Panc1 (cell line): ENCODE data around the gene MX1.

Experiments used
- CTCF ChIP-seq: fragments of 450-650 bp; IDR thresholded peaks from 2 replicates; pipeline ENCODE4 v1.5.1; 2017; ENCODE audit warnings: mild to moderate bottlenecking
- POLR2AphosphoS5 ChIP-seq: IDR thresholded peaks from 2 replicates; pipeline ENCODE4 v1.6.1; 2012; ENCODE audit warnings: mild to moderate bottlenecking, low read depth, low read length, moderate library complexity
- REST ChIP-seq, 2 experiments: IDR thresholded peaks; 2 replicates each; pipeline ENCODE4 v1.6.1; 2011 to 2012; ENCODE audit warnings: low read depth in 2 of 2, control low read depth in 1 of 2, low read length in 1 of 2, mild to moderate bottlenecking in 1 of 2, moderate library complexity in 1 of 2; ENCODE audit not compliant: insufficient read depth in 1 of 2
- SIN3A ChIP-seq: IDR thresholded peaks from 2 replicates; pipeline ENCODE4 v1.6.1; 2012; ENCODE audit warnings: low read depth, mild to moderate bottlenecking, low read length, moderate library complexity, borderline replicate concordance; ENCODE audit not compliant: insufficient read depth
- TCF7L2 ChIP-seq: IDR thresholded peaks from 2 replicates; pipeline ENCODE4 v1.6.1; 2011; ENCODE audit warnings: mild to moderate bottlenecking, low read depth, low read length, inconsistent platforms

GRCh38 chr21:41402796-41403195, 23.2 kb upstream of the MX1 start:
- TF ChIP-seq CTCF: no peak
- TF ChIP-seq REST (IDR thresholded peaks at IDR 0.05; ENCODE audit: insufficient read depth in 1 of 2, low read depth in 2 of 2, low read length in 1 of 2): no peak
- no peak for TF ChIP-seq POLR2AphosphoS5
- TF ChIP-seq SIN3A: no peak
- TF ChIP-seq TCF7L2: no peak
